IPS-15b (cell line): ENCODE data around the gene PDCD10.

Source experiments
- H3K27me3 ChIP-seq: one replicate; pipeline ENCODE4 v1.6.1; 2013; ENCODE audit warnings: low read length; ENCODE audit not compliant: control insufficient read depth, insufficient read depth
- H3K36me3 ChIP-seq: one replicate; pipeline ENCODE4 v1.6.1; 2013; ENCODE audit warnings: low read length; ENCODE audit not compliant: control insufficient read depth, insufficient read depth
- H3K4me1 ChIP-seq: one replicate; pipeline ENCODE4 v1.6.1; 2013; ENCODE audit warnings: mild to moderate bottlenecking, low read length; ENCODE audit not compliant: control insufficient read depth, insufficient read depth
- H3K4me3 ChIP-seq: one replicate; pipeline ENCODE4 v1.5.1; 2013; ENCODE audit warnings: low read depth, low read length
- H3K9ac ChIP-seq: one replicate; pipeline ENCODE4 v1.6.1; 2013; ENCODE audit warnings: low read depth, mild to moderate bottlenecking, low read length
- H3K9me3 ChIP-seq: one replicate; pipeline ENCODE4 v1.6.1; 2013; ENCODE audit warnings: mild to moderate bottlenecking, low read length; ENCODE audit not compliant: control insufficient read depth, insufficient read depth

The PDCD10 gene

GRCh38 chr3:167710552-167710951, 24.1 kb downstream of the PDCD10 start:
- Histone ChIP-seq H3K4me1 (no peaks in the 10 kb centered on the region), H3K4me3 (no peak overlapping the region), H3K9me3 (no peaks in the 10 kb centered on the region), H3K36me3 (no peaks in the 10 kb centered on the region), H3K9ac (no peak overlapping the region), H3K27me3 (no peaks in the 10 kb centered on the region)

- H3K9me3 ChIP-seq = no peaks in the 10 kb centered on the region
- no peaks in the 10 kb centered on the region for H3K36me3 ChIP-seq
- H3K27me3 ChIP-seq = no peaks in the 10 kb centered on the region
- H3K4me3 ChIP-seq = no peak overlapping the region
- H3K4me1 ChIP-seq = no peaks in the 10 kb centered on the region
- no peak overlapping the region for H3K9ac ChIP-seq
These were observed 25.0 kb downstream of the PDCD10 start for GRCh38 chr3:167709690-167710089.

- Histone ChIP-seq H3K4me1 (no peaks in the 10 kb centered on the region), H3K9ac (no peak overlapping the region), H3K4me3 (no peak overlapping the region), H3K36me3 (no peaks in the 10 kb centered on the region), H3K9me3 (no peaks in the 10 kb centered on the region), H3K27me3 (no peaks in the 10 kb centered on the region)
These were observed 28.9 kb downstream of the PDCD10 start for GRCh38 chr3:167705840-167706239.

- H3K4me3 ChIP-seq = no peak overlapping the region
- no peaks in the 10 kb centered on the region for H3K9me3 ChIP-seq
- no peak overlapping the region for H3K9ac ChIP-seq
- H3K27me3 ChIP-seq = no peaks in the 10 kb centered on the region
- no peaks in the 10 kb centered on the region for H3K4me1 ChIP-seq
- H3K36me3 ChIP-seq = no peaks in the 10 kb centered on the region
These were observed 33.8 kb downstream of the PDCD10 start for GRCh38 chr3:167700926-167701325.

GRCh38 chr3:167700046-167700445, 34.6 kb downstream of the PDCD10 start:
- H3K36me3 ChIP-seq = no peaks in the 10 kb centered on the region
- H3K4me1 ChIP-seq = no peaks in the 10 kb centered on the region
- no peaks in the 10 kb centered on the region for H3K9me3 ChIP-seq
- no peak overlapping the region for H3K9ac ChIP-seq
- H3K27me3 ChIP-seq = no peaks in the 10 kb centered on the region
- H3K4me3 ChIP-seq = no peak overlapping the region

GRCh38 chr3:167694121-167694520, 40.6 kb downstream of the PDCD10 start:
- H3K4me3 ChIP-seq = no peak overlapping the region
- H3K27me3 ChIP-seq = no peaks in the 10 kb centered on the region
- H3K36me3 ChIP-seq = no peaks in the 10 kb centered on the region
- peaks cover 9% of the 10 kb centered on the region for H3K4me1 ChIP-seq
- no peak overlapping the region for H3K9ac ChIP-seq
- H3K9me3 ChIP-seq = no peaks in the 10 kb centered on the region

GRCh38 chr3:167691366-167691765, 43.3 kb downstream of the PDCD10 start:
- Histone ChIP-seq H3K9me3 (no peaks in the 10 kb centered on the region), H3K4me3 (no peak overlapping the region), H3K27me3 (no peaks in the 10 kb centered on the region), H3K36me3 (no peaks in the 10 kb centered on the region), H3K9ac (no peak overlapping the region), H3K4me1 (peaks cover 16% of the 10 kb centered on the region)

GRCh38 chr3:167684388-167684993, 50.2 kb downstream of the PDCD10 start:
- Histone ChIP-seq H3K4me1 (peaks cover 8% of the 10 kb centered on the region), H3K4me3 (no peak overlapping the region), H3K36me3 (no peaks in the 10 kb centered on the region), H3K9me3 (no peaks in the 10 kb centered on the region), H3K27me3 (no peaks in the 10 kb centered on the region), H3K9ac (no peak overlapping the region)

- H3K36me3 ChIP-seq = no peaks in the 10 kb centered on the region
- no peaks in the 10 kb centered on the region for H3K9me3 ChIP-seq
These were observed 55.2 kb downstream of the PDCD10 start for GRCh38 chr3:167679526-167679925.

GRCh38 chr3:167675848-167676247, 58.8 kb downstream of the PDCD10 start:
- H3K9ac ChIP-seq = no peak overlapping the region
- no peak overlapping the region for H3K4me3 ChIP-seq
- H3K36me3 ChIP-seq = no peaks in the 10 kb centered on the region
- no peaks in the 10 kb centered on the region for H3K9me3 ChIP-seq
- H3K27me3 ChIP-seq = no peaks in the 10 kb centered on the region
- H3K4me1 ChIP-seq = no peaks in the 10 kb centered on the region

More at GRCh38 chr3:167679526-167679925, 55.2 kb downstream of the PDCD10 start:
- Histone ChIP-seq H3K4me1 (no peaks in the 10 kb centered on the region), H3K27me3 (no peaks in the 10 kb centered on the region), H3K4me3 (no peak overlapping the region), H3K9ac (no peak overlapping the region)

GRCh38 chr3:167673221-167673620, 61.5 kb downstream of the PDCD10 start:
- H3K36me3 ChIP-seq = no peaks in the 10 kb centered on the region

GRCh38 chr3:167671878-167672427, 62.7 kb downstream of the PDCD10 start:
- Histone ChIP-seq H3K9ac (no peak overlapping the region), H3K27me3 (no peaks in the 10 kb centered on the region), H3K4me1 (no peaks in the 10 kb centered on the region), H3K36me3 (no peaks in the 10 kb centered on the region), H3K4me3 (no peak overlapping the region), H3K9me3 (no peaks in the 10 kb centered on the region)

More at GRCh38 chr3:167673221-167673620, 61.5 kb downstream of the PDCD10 start:
- Histone ChIP-seq H3K9me3 (no peaks in the 10 kb centered on the region), H3K4me1 (no peaks in the 10 kb centered on the region), H3K27me3 (no peaks in the 10 kb centered on the region), H3K4me3 (no peak overlapping the region), H3K9ac (no peak overlapping the region)
